GM21381 (cell line): ENCODE measurements around the gene RPS27L.
A peak's percentile ranks its signal among the peaks of the same experiment; 100 is the strongest.
"Not testable (repeated sequence)": the region's sequence is repeated elsewhere in the genome, so short reads cannot be mapped to it uniquely, and the experiment has no call there.

Experiments used
- ATAC-seq: cut with Tn5 transposase; IDR thresholded peaks from one replicate; pipeline ENCODE4 v1.9.1; 2021; ENCODE audit warnings: mild to moderate bottlenecking, moderate library complexity; ENCODE audit not compliant: unreplicated experiment

RPS27L gene

GRCh38 chr15:63145426-63145825 is 11.9 kb downstream of the RPS27L start:
- ATAC-seq, result no peak

GRCh38 chr15:63140936-63141335 is 16.3 kb downstream of the RPS27L start:
- no peak for ATAC-seq

- ATAC-seq, result no peak
Observed at GRCh38 chr15:63136742-63137141, 20.5 kb downstream of the RPS27L start.

GRCh38 chr15:63135804-63136203 is 21.5 kb downstream of the RPS27L start:
- no peak for ATAC-seq

GRCh38 chr15:63135281-63135680 is 22.0 kb downstream of the RPS27L start:
- ATAC-seq, result no peak

GRCh38 chr15:63134245-63134985 is 22.9 kb downstream of the RPS27L start:
- no peak for ATAC-seq

GRCh38 chr15:63133786-63134185 is 23.5 kb downstream of the RPS27L start:
- no peak for ATAC-seq

GRCh38 chr15:63126726-63127125 is 30.6 kb downstream of the RPS27L start:
- no peak for ATAC-seq

- no peak for ATAC-seq
Observed at GRCh38 chr15:63124506-63124905, 32.8 kb downstream of the RPS27L start.

GRCh38 chr15:63122002-63122875 is 35.0 kb downstream of the RPS27L start:
- peak; percentile 81 for ATAC-seq

- ATAC-seq, result peak; percentile 71
Observed at GRCh38 chr15:63121382-63122001, 35.8 kb downstream of the RPS27L start, which contains the start of gene LACTB. LACTB (plus strand) TSS chr15:63121861; CDS start chr15:63121872, 11 bp downstream.

- no peak for ATAC-seq
Observed at GRCh38 chr15:63118854-63119253, 38.4 kb downstream of the RPS27L start.

- ATAC-seq, result no peak
Observed at GRCh38 chr15:63114465-63114864, 42.8 kb downstream of the RPS27L start.

GRCh38 chr15:63112871-63113270 is 44.4 kb downstream of the RPS27L start:
- ATAC-seq, result no peak

- no peak for ATAC-seq
Observed at GRCh38 chr15:63111481-63111880, 45.8 kb downstream of the RPS27L start.

GRCh38 chr15:63110428-63111026 is 46.8 kb downstream of the RPS27L start:
- no peak for ATAC-seq

GRCh38 chr15:63109920-63110319 is 47.4 kb downstream of the RPS27L start:
- ATAC-seq, result no peak

- no peak for ATAC-seq
Observed at GRCh38 chr15:63109498-63109897, 47.8 kb downstream of the RPS27L start.

- no peak for ATAC-seq
Observed at GRCh38 chr15:63107895-63108546, 49.3 kb downstream of the RPS27L start.

GRCh38 chr15:63105354-63105753 is 51.9 kb downstream of the RPS27L start:
- not testable (repeated sequence) for ATAC-seq

GRCh38 chr15:63104727-63105126 is 52.5 kb downstream of the RPS27L start:
- no peak for ATAC-seq
